Astrocyte (in vitro differentiated cells and primary cell): Measurements from ENCODE around the gene OLFM2. TPM values are rescaled to one million over a fixed set of nuclear protein-coding genes. Genes with fewer than 3 reads are reported as not detected.

Experiments used
- DNase-seq: peaks from one replicate; pipeline ENCODE4 v3.0.0-alpha.2; 2010; ENCODE audit warnings: low read depth
- FAIRE-seq: peaks from 2 replicates; lab custom pipeline; 2011; peaks lifted over from hg19 to GRCh38; lab: Jason Lieb, UNC
- H2AFZ ChIP-seq: 2 replicates; pipeline ENCODE4 v1.6.0; 2012; ENCODE audit warnings: low read depth, low read length, inconsistent platforms
- H3K27ac ChIP-seq: 2 replicates; pipeline ENCODE4 v1.5.1; 2011; ENCODE audit warnings: low read depth, low read length, inconsistent platforms
- H3K27me3 ChIP-seq: 2 replicates; pipeline ENCODE4 v1.6.0; 2011; ENCODE audit warnings: low read length, inconsistent platforms; ENCODE audit not compliant: insufficient read depth
- H3K36me3 ChIP-seq: 2 replicates; pipeline ENCODE4 v1.5.1; 2011; ENCODE audit warnings: low read length, inconsistent platforms; ENCODE audit not compliant: insufficient read depth
- H3K4me1 ChIP-seq: 2 replicates; pipeline ENCODE4 v1.5.1; 2011; ENCODE audit warnings: low read length, inconsistent platforms; ENCODE audit not compliant: insufficient read depth
- H3K4me2 ChIP-seq: 2 replicates; pipeline ENCODE4 v1.6.0; 2012; ENCODE audit warnings: low read length, inconsistent platforms
- H3K4me3 ChIP-seq: 2 replicates; pipeline ENCODE4 v1.5.1; 2011; ENCODE audit warnings: low read depth, mild to moderate bottlenecking, low read length, inconsistent platforms; ENCODE audit not compliant: insufficient read depth
- H3K79me2 ChIP-seq: 2 replicates; pipeline ENCODE4 v1.6.0; 2012; ENCODE audit warnings: mild to moderate bottlenecking, low read length, inconsistent platforms; ENCODE audit not compliant: insufficient read depth
- H3K9ac ChIP-seq: 2 replicates; pipeline ENCODE4 v1.6.0; 2012; ENCODE audit warnings: mild to moderate bottlenecking, low read length, inconsistent platforms
- H3K9me3 ChIP-seq: 2 replicates; pipeline ENCODE4 v1.5.1; 2012; ENCODE audit warnings: low read depth, mild to moderate bottlenecking, low read length, inconsistent platforms; ENCODE audit not compliant: insufficient read depth
- H4K20me1 ChIP-seq: 2 replicates; pipeline ENCODE4 v1.6.0; 2012; ENCODE audit warnings: low read length, inconsistent platforms; ENCODE audit not compliant: insufficient read depth
- H3K27ac Mint-ChIP-seq: one replicate; pipeline ENCODE4 v1.8.0; 2021; ENCODE audit warnings: mild to moderate bottlenecking, mixed read lengths; ENCODE audit not compliant: unreplicated experiment
- H3K27me3 Mint-ChIP-seq: one replicate; pipeline ENCODE4 v1.8.0; 2021; ENCODE audit warnings: low read depth, mixed read lengths; ENCODE audit not compliant: unreplicated experiment
- H3K36me3 Mint-ChIP-seq: one replicate; pipeline ENCODE4 v1.8.0; 2021; ENCODE audit warnings: low read depth, mixed read lengths; ENCODE audit not compliant: unreplicated experiment
- H3K4me1 Mint-ChIP-seq: one replicate; pipeline ENCODE4 v1.8.0; 2021; ENCODE audit warnings: low read depth, mixed read lengths; ENCODE audit not compliant: unreplicated experiment
- H3K4me3 Mint-ChIP-seq: one replicate; pipeline ENCODE4 v1.8.0; 2021; ENCODE audit warnings: mild to moderate bottlenecking, moderate library complexity, mixed read lengths; ENCODE audit not compliant: unreplicated experiment
- H3K9me3 Mint-ChIP-seq: one replicate; pipeline ENCODE4 v1.8.0; 2021; ENCODE audit warnings: mild to moderate bottlenecking, mixed read lengths; ENCODE audit not compliant: unreplicated experiment
- EZH2 ChIP-seq: IDR thresholded peaks from 2 replicates; pipeline ENCODE4 v1.6.1; 2012; ENCODE audit warnings: mild to moderate bottlenecking, low read length, inconsistent platforms; ENCODE audit not compliant: insufficient read depth
- total RNA-seq: library from RNA; stranded (reverse); gene quantifications from 2 replicates; pipeline ENCODE4 v1.2.1, GENCODE V29; 2021
- TF ChIP-seq, protein P1 (sequence below): IDR thresholded peaks from 2 replicates; pipeline ENCODE4 v1.5.1; 2011; ENCODE audit warnings: low read depth, mild to moderate bottlenecking, inconsistent platforms, low read length, moderate library complexity; ENCODE audit not compliant: insufficient read depth

The OLFM2 gene
- total RNA-seq, 1 donor from 2014 or later = 71.3 TPM

DNA sequence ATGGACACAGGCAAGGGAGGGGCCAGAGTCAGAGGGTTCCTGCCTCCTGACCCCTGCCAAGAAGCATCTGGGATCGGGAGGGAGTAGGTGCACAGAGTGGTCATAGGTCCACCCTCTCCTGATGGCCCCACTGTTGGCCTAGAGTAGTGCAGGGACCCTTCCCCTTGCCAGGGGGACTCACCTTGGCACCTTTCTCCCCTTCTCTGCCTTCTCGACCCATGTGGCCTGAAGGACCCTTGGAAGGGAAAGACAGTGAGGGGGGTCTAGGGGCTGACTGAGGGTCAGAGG is 33.3 kb upstream of the OLFM2 start:
- Histone ChIP-seq H3K9ac (no peak overlapping the region), H3K79me2 (no peaks in the 10 kb centered on the region), H3K27me3 (peaks cover 7% of the 10 kb centered on the region), H3K9me3 (no peaks in the 10 kb centered on the region), H4K20me1 (no peaks in the 10 kb centered on the region), H3K36me3 (no peaks in the 10 kb centered on the region), H3K4me2 (no peak overlapping the region), H3K4me3 (no peak overlapping the region), H3K4me1 (no peaks in the 10 kb centered on the region), H2AFZ (no peak overlapping the region), H3K27ac (no peak overlapping the region)
- peaks cover 7% of the 10 kb centered on the region for H3K9me3 Mint-ChIP-seq
- FAIRE-seq (no peak), DNase-seq (no peak)
- peaks cover 32% of the 10 kb centered on the region for H3K36me3 Mint-ChIP-seq
- H3K4me1 Mint-ChIP-seq = no peaks in the 10 kb centered on the region
- peaks cover 33% of the 10 kb centered on the region for H3K27me3 Mint-ChIP-seq
- no peak overlapping the region for H3K4me3 Mint-ChIP-seq
- no peak overlapping the region for H3K27ac Mint-ChIP-seq
- TF ChIP-seq, protein P1, sequence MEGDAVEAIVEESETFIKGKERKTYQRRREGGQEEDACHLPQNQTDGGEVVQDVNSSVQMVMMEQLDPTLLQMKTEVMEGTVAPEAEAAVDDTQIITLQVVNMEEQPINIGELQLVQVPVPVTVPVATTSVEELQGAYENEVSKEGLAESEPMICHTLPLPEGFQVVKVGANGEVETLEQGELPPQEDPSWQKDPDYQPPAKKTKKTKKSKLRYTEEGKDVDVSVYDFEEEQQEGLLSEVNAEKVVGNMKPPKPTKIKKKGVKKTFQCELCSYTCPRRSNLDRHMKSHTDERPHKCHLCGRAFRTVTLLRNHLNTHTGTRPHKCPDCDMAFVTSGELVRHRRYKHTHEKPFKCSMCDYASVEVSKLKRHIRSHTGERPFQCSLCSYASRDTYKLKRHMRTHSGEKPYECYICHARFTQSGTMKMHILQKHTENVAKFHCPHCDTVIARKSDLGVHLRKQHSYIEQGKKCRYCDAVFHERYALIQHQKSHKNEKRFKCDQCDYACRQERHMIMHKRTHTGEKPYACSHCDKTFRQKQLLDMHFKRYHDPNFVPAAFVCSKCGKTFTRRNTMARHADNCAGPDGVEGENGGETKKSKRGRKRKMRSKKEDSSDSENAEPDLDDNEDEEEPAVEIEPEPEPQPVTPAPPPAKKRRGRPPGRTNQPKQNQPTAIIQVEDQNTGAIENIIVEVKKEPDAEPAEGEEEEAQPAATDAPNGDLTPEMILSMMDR = no peak
- no peak for TF ChIP-seq EZH2

DNA sequence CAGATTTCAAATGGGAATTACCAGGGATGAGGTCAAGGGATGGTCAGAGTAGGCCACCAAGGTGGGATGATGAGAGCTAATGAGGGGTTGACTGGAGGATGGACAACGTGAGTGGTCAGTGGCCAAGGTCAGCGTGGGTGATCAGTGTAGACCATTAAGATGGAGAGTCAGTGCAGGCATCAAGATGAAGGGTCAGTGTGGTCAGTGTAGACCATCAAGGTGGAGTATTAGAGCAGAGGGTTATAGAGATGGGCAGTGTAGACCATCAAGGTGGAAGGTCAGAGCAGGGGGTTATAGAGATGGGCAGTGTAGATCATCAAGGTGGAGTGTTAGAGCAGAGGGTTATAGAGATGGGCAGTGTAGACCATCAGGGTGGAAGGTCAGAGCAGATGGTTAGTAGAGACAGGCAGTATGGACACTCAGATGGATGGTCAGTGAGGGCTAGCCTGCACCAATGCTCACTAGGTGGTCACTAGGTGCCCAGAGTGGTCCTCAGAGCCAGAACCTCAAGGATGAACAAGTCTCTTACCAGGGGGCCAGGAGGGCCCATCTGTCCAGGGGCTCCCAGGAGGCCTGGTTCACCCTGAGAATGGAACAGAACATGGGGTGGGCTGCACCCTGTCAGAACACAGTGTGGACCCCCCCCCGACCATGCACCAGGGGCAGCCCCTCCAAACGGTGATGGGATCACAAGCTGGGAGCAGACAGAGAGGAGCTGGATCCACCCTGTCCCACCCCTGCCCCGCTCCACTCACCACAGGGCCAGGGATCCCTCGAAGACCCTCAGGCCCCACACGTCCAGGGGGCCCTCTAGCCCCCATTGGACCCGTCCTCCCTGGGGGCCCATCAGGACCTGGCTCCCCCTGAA is 32.7 kb upstream of the OLFM2 start:
- Histone ChIP-seq H3K9ac (no peak overlapping the region), H3K4me3 (no peak overlapping the region), H3K9me3 (no peaks in the 10 kb centered on the region), H3K79me2 (no peaks in the 10 kb centered on the region), H4K20me1 (no peaks in the 10 kb centered on the region), H3K36me3 (no peaks in the 10 kb centered on the region), H3K4me1 (no peaks in the 10 kb centered on the region), H2AFZ (no peak overlapping the region), H3K4me2 (no peak overlapping the region), H3K27ac (no peak overlapping the region), H3K27me3 (peaks cover 7% of the 10 kb centered on the region)
- FAIRE-seq = no peak
- no peak for DNase-seq
- H3K4me3 Mint-ChIP-seq = no peak overlapping the region
- H3K27me3 Mint-ChIP-seq = peaks cover 33% of the 10 kb centered on the region
- no peaks in the 10 kb centered on the region for H3K4me1 Mint-ChIP-seq
- peaks cover 32% of the 10 kb centered on the region for H3K36me3 Mint-ChIP-seq
- no peak for TF ChIP-seq EZH2
- TF ChIP-seq, protein P1 = no peak
- no peak overlapping the region for H3K27ac Mint-ChIP-seq
- H3K9me3 Mint-ChIP-seq = peaks cover 7% of the 10 kb centered on the region

DNA sequence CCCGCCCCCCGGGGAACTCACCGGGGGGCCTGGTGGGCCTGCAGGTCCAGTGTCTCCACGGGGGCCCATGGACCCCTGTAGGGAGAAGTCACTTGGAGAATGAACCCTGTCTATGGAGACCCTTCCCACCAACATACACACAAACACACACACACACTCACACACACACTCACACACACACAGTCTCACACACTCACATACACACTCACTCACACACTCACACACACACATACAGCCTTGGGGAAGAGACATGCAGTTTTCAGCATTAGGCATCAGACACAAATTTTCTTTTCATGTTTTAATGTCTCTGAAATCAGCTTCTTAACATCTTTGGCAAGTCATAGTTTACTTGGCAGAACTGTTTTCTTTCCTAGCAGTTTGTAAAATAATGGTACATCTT is 31.0 kb upstream of the OLFM2 start:
- no peak overlapping the region for H3K27ac Mint-ChIP-seq
- Histone ChIP-seq H3K9ac (no peak overlapping the region), H3K4me1 (no peaks in the 10 kb centered on the region), H3K9me3 (no peaks in the 10 kb centered on the region), H3K4me2 (no peak overlapping the region), H2AFZ (no peak overlapping the region), H3K27ac (no peak overlapping the region), H3K79me2 (no peaks in the 10 kb centered on the region), H4K20me1 (no peaks in the 10 kb centered on the region), H3K36me3 (no peaks in the 10 kb centered on the region), H3K4me3 (no peak overlapping the region), H3K27me3 (peaks cover 7% of the 10 kb centered on the region)
- no peaks in the 10 kb centered on the region for H3K4me1 Mint-ChIP-seq
- DNase-seq (no peak), FAIRE-seq (no peak)
- peaks cover 7% of the 10 kb centered on the region for H3K9me3 Mint-ChIP-seq
- H3K4me3 Mint-ChIP-seq = no peak overlapping the region
- TF ChIP-seq, protein P1 = no peak
- TF ChIP-seq EZH2 = no peak
- peaks cover 22% of the 10 kb centered on the region for H3K36me3 Mint-ChIP-seq
- peaks cover 33% of the 10 kb centered on the region for H3K27me3 Mint-ChIP-seq
